ENCODE results near the gene CEP250.

The CEP250 gene

GRCh38 chr20:35561268-35561667 is 105.9 kb downstream of the CEP250 start:
- DNase-seq (ENCODE audit: low spot score): peak; percentile 78

GRCh38 chr20:35561671-35562070 is 106.3 kb downstream of the CEP250 start:
- DNase-seq (ENCODE audit: low spot score): no peak

GRCh38 chr20:35562541-35563110 is 107.2 kb downstream of the CEP250 start:
- no peak for DNase-seq (ENCODE audit: low spot score)

- no peak for DNase-seq (ENCODE audit: low spot score)
These were observed 108.4 kb downstream of the CEP250 start for GRCh38 chr20:35563834-35564233.

- DNase-seq (ENCODE audit: low spot score): no peak
These were observed 109.5 kb downstream of the CEP250 start for GRCh38 chr20:35564905-35565304.

GRCh38 chr20:35568645-35569044 is 113.2 kb downstream of the CEP250 start:
- DNase-seq (ENCODE audit: low spot score): peak; percentile 73
